DMS114 treated with DMSO at 0.1 percent for 48 hours (cell line): ENCODE results near the gene MYG1.
"Not testable (repeated sequence)": the region's sequence is repeated elsewhere in the genome, so short reads cannot be mapped to it uniquely, and the experiment has no call there.

Experiments used
- DNase-seq: peaks from one replicate; lab custom pipeline; 2025; ENCODE audit not compliant: unreplicated experiment; lab: John Stamatoyannopoulos, UW

Gene MYG1

DNA sequence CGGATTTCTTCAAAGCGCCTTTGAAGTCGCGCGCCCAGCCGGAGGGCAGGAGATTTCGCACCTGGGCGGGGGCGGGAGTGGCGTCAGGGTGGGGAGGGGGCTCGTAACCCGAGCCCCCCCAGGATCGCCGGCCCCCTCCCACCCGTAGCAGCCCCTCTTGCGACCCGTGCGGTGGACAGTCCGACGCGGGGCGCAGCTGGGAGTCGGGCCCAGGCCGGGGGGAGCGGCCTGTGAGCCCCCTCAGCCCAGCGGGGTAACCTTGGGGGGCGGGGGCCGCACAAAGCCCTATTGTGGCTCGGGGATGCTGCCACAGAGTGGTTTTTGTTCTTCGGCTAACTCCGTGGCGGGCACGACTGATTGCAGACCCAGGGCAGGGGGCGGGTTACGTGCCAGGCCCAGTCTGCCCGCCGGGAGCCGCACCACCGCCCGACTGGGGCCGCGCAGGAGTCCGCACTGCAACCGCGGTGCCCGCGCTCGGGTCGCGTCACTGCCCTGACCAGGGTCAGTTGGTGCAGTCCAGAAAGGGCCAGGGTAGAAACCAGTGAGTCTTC is 26.1 kb downstream of the MYG1 start:
- no peak for DNase-seq

- DNase-seq = no peak
These were observed 27.1 kb downstream of the MYG1 start for GRCh38 chr12:53326460-53327185.

DNA sequence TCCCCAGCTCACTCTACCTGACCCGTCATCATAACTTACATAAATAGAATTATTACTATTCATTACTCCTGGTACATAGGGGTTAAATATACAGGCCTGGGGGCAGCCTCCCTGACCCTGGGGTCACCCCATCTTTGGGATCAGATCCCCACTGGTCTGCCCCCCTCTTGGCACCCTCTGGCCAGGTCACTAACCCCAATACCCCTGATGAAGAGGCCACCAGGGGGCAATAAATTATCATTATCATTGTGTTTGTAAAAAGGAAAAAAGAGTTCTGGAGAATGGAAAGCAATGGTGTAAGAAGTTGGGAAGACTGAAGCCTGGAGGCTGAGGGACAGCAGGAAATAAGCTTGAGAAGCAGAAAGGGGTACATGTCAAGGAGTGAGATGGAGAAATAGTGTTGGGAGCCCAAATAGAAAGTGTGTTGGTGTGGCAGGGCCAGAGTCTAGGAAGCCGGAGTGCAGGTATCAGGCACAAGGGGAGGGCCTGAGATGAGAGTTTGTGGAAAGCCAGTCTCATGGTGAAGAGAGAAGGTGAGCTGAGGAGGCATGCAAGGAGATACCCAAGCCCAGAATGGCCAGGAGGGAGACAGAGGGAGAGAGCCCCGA is 28.0 kb downstream of the MYG1 start:
- DNase-seq = no peak

- DNase-seq = no peak
These were observed 28.5 kb downstream of the MYG1 start for GRCh38 chr12:53328043-53328435.

- DNase-seq = no peak
These were observed 31.2 kb downstream of the MYG1 start for GRCh38 chr12:53330671-53331070.

GRCh38 chr12:53332339-53332738 is 32.8 kb downstream of the MYG1 start:
- not testable (repeated sequence) for DNase-seq

- no peak for DNase-seq
These were observed 33.2 kb downstream of the MYG1 start for GRCh38 chr12:53332744-53333143.

GRCh38 chr12:53333289-53333688 is 33.8 kb downstream of the MYG1 start:
- DNase-seq = no peak

- DNase-seq = no peak
These were observed 34.4 kb downstream of the MYG1 start for GRCh38 chr12:53333845-53334244.

DNA sequence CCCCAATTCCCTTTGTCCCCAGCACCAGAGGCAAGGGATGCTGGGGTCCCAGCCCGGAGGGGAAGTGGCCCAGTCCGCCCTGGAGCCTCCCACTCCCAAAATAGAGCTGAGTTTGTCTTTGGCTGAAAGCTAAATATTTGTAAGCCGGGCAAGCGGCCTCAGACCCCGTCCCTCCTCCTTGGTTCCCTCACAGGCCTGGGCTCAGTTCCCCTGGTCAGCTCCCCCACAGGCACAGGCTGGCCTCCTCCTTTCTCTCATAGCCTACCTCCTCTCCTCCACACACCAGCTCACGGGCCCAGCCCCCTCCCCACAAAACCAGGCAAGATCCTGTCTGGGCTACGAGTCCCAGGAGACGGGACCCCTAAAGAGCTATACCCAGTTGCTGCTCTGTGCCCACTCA is 35.3 kb downstream of the MYG1 start:
- DNase-seq = no peak

- no peak for DNase-seq
These were observed 36.7 kb downstream of the MYG1 start, which contains the start of gene SP7 for GRCh38 chr12:53336181-53336681. TSS of gene SP7 (minus strand) at chr12:53336354. CDS start at chr12:53335646, 708 bp downstream.

GRCh38 chr12:53338017-53338416 is 38.5 kb downstream of the MYG1 start:
- DNase-seq = no peak

DNA sequence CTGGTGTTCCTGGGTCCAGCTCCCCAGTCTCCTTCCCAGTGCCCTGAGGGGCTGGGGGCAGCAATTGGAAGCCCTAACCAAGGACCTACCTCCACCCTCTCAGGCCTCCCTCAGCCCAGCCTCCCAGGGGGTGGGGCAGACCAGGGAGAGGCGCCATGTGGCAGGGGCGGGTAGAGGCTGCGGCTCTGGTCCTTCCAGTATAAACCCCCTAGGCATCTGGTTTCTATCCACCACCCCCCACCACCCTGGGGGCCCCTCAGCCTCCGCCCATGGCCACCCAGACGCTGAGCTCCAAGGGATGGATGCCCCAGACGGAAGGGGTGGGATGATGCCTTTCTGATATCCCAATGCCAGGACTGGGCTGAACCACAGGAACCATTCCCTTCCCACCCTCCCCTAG is 39.4 kb downstream of the MYG1 start:
- no peak for DNase-seq

GRCh38 chr12:53340398-53340797 is 40.9 kb downstream of the MYG1 start:
- no peak for DNase-seq

- DNase-seq = no peak
These were observed 44.0 kb downstream of the MYG1 start for GRCh38 chr12:53343449-53343848.

GRCh38 chr12:53343969-53344368 is 44.5 kb downstream of the MYG1 start:
- DNase-seq = no peak

DNA sequence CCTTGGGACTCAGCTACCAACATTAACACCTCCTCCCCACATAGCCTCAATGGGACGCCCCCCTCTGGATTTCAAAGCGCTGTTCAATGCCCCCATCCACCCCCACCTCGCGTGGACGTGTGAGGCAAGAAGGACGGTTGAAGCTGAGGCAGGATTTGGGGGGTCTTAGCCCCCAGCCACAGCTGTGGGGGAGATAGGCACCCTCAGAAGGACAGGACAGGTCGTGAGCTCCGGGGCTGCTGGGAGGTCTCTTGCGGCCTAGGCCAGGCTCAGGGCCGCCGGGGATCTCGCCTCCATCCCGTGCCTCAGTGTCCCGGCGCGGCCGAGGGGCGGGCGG is 45.0 kb downstream of the MYG1 start:
- no peak for DNase-seq

DNA sequence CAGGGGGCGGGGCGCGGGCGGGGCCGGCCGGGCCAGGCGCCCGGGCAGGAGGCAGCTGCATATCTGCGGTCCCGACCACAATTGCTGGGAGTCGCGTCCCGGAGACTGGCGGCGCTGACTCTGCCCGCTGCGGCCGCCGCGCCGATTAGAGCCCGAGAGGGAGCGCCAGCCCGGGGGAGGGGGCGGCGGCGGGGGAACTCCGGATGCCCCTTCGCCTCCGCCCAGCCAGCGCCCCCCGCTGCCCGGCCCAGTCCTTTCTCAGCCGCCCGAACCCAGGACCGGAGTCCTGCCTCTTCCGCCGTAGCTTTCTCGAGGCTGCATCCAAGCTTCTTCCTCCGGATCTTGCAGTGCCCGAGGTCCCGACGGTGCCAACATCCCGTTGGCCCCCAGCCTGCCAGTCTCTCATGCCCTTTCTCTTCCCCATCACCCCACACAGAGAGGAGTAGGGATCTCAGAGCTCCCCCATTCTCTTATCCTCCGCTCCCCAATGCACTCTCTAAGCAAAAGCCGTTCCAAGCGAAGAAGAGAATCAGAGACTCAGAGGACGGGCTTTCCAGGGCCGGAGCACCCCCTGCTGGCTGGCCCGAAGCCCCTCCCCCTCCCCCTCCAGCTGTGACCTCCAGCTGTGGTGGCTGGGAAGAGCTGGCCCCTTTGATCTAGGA is 45.5 kb downstream of the MYG1 start:
- DNase-seq = peak; percentile 64

- DNase-seq = no peak
These were observed 46.1 kb downstream of the MYG1 start for GRCh38 chr12:53345486-53346188.

GRCh38 chr12:53346491-53346890 is 47.0 kb downstream of the MYG1 start:
- no peak for DNase-seq

- no peak for DNase-seq
These were observed 48.4 kb downstream of the MYG1 start for GRCh38 chr12:53347905-53348304.
